GM13977 (cell line): ENCODE data around the gene FAM193A.

Experiments used
- DNase-seq: peaks from one replicate; pipeline ENCODE4 v3.0.0; 2012; ENCODE audit warnings: low spot score
- CTCF ChIP-seq: IDR thresholded peaks from 2 replicates; pipeline ENCODE4 v1.5.1; 2012; ENCODE audit warnings: mild to moderate bottlenecking, control low read depth; ENCODE audit not compliant: insufficient read depth; ENCODE audit errors: extremely low read depth, missing control alignments
- in situ Hi-C: fragments of 300-500 bp; cut with MboI; formaldehyde crosslinking; loops from one replicate; pipeline ENCODE4 v1.12.0; 2022; ENCODE audit warnings: low sequenced_read_pairs, low pct_unique_long_range_greater_than_20kb, mixed read lengths, inconsistent platforms; ENCODE audit not compliant: unreplicated experiment

FAM193A gene

GRCh38 chr4:2741626-2742025 lies 205.2 kb downstream of the FAM193A start:
- in situ Hi-C loops: no loop called here
- no peak for DNase-seq
- TF ChIP-seq CTCF: no peak

- in situ Hi-C loops: no loop called here
- TF ChIP-seq CTCF: no peak
- DNase-seq: no peak
Measured at GRCh38 chr4:2742081-2742822, 205.8 kb downstream of the FAM193A start.

- no peak for TF ChIP-seq CTCF
- in situ Hi-C loops: no loop called here
- no peak for DNase-seq
Measured at GRCh38 chr4:2742823-2743517, 206.5 kb downstream of the FAM193A start.

GRCh38 chr4:2743518-2744445 lies 207.3 kb downstream of the FAM193A start:
- in situ Hi-C loops: no loop called here
- DNase-seq: no peak
- TF ChIP-seq CTCF: no peak

GRCh38 chr4:2744576-2745270 lies 208.3 kb downstream of the FAM193A start:
- DNase-seq: no peak
- in situ Hi-C loops: no loop called here
- no peak for TF ChIP-seq CTCF

GRCh38 chr4:2745516-2745915 lies 209.1 kb downstream of the FAM193A start:
- in situ Hi-C loops: no loop called here
- no peak for DNase-seq
- no peak for TF ChIP-seq CTCF
